Measurements from ENCODE around the gene CTNNA3. TPM values are rescaled to one million over a fixed set of nuclear protein-coding genes. Genes with fewer than 3 reads are reported as not detected.

Gene CTNNA3
- total RNA-seq, 1 donor from 2014 or later = 0.92 TPM

DNA sequence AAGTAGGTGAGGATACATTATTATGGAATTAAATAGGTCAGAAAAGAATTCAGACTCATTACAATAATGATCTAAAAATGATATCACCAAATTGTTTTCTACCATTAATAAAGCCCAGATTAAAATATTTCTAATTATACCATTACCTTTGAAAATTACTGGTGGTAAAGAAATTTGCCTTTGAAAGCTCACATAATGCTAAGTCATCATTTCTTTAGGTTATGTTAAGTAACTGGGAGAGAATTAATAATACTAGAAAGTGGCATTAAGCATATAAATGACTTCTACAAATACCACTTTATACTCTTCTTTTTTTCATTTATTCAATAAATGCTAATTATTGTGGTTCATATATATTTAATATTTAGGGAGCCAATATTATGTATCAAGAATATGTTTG lies 1411.4 kb downstream of the CTNNA3 start:
- Mint-ChIP-seq H3K4me1 (ENCODE audit: low read depth) (no peaks in the 10 kb centered on the region), H3K36me3 (ENCODE audit: low read depth) (no peaks in the 10 kb centered on the region), H3K27me3 (ENCODE audit: low read depth) (peaks cover 3% of the 10 kb centered on the region), H3K4me3 (ENCODE audit: unreplicated experiment) (no peak overlapping the region), H3K27ac (ENCODE audit: unreplicated experiment) (no peak overlapping the region), H3K9me3 (ENCODE audit: low read depth) (no peaks in the 10 kb centered on the region)
- TF ChIP-seq, protein P1, sequence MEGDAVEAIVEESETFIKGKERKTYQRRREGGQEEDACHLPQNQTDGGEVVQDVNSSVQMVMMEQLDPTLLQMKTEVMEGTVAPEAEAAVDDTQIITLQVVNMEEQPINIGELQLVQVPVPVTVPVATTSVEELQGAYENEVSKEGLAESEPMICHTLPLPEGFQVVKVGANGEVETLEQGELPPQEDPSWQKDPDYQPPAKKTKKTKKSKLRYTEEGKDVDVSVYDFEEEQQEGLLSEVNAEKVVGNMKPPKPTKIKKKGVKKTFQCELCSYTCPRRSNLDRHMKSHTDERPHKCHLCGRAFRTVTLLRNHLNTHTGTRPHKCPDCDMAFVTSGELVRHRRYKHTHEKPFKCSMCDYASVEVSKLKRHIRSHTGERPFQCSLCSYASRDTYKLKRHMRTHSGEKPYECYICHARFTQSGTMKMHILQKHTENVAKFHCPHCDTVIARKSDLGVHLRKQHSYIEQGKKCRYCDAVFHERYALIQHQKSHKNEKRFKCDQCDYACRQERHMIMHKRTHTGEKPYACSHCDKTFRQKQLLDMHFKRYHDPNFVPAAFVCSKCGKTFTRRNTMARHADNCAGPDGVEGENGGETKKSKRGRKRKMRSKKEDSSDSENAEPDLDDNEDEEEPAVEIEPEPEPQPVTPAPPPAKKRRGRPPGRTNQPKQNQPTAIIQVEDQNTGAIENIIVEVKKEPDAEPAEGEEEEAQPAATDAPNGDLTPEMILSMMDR (IDR thresholded peaks at IDR 0.05) = no peak
- no peak for DNase-seq (ENCODE audit: low spot score)

DNA sequence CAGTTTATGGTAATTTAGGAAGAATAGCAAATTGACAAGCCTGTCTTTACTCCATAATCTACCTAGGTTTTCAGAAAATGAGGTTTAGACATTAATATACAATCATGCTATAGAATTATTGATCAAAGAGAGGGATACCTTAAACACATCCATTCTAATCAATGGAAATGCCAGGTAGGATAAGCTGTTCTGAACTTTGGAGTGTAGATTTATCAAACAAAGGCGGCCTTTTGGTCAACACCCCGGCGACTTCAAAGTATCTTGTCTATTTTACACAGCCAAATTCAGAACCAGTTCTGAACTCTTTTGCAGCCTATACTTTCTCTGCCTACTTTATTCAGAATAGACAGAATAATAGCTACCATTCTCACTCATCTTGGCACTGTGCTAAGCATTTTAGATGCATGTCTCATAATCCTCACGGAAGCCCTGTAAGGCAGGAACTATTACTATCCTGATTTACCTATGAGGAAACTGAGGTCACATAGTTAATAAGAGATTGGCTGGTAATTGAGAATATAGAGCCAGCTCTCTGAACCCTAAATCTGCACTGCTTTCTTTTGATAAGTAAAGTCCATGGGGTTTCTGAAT lies 1412.0 kb downstream of the CTNNA3 start:
- no peak for DNase-seq (ENCODE audit: low spot score)
- no peak overlapping the region for H3K4me3 Mint-ChIP-seq (ENCODE audit: unreplicated experiment)
- H3K4me1 Mint-ChIP-seq (ENCODE audit: low read depth) = no peaks in the 10 kb centered on the region
- TF ChIP-seq, protein P1 (IDR thresholded peaks at IDR 0.05) = no peak
- H3K36me3 Mint-ChIP-seq (ENCODE audit: low read depth) = no peaks in the 10 kb centered on the region
- H3K27me3 Mint-ChIP-seq (ENCODE audit: low read depth) = peaks cover 3% of the 10 kb centered on the region
- no peaks in the 10 kb centered on the region for H3K9me3 Mint-ChIP-seq (ENCODE audit: low read depth)
- no peak overlapping the region for H3K27ac Mint-ChIP-seq (ENCODE audit: unreplicated experiment)

DNA sequence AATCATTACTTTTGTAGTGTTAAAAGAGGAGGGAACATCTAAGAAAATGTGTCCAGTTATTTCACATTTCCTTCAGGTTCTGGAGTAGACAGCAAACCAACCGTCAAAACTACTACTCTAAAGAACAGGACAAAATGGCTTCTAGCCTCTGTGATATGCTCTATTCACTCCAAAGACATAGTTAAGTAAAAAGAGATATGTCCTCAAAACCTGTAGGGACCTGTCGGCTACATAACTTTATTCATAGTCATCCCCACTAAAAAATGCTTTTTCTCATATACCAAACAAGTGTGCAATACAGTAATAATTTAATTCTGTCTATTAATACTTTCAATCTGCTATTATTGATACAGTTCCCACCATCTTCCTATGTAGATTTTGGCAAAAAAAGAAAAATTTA lies 1412.9 kb downstream of the CTNNA3 start:
- TF ChIP-seq, protein P1 (IDR thresholded peaks at IDR 0.05) = no peak
- no peak overlapping the region for H3K4me3 Mint-ChIP-seq (ENCODE audit: unreplicated experiment)
- H3K4me1 Mint-ChIP-seq (ENCODE audit: low read depth) = no peaks in the 10 kb centered on the region
- H3K27ac Mint-ChIP-seq (ENCODE audit: unreplicated experiment) = no peak overlapping the region
- no peak for DNase-seq (ENCODE audit: low spot score)
- no peaks in the 10 kb centered on the region for H3K36me3 Mint-ChIP-seq (ENCODE audit: low read depth)
- H3K27me3 Mint-ChIP-seq (ENCODE audit: low read depth) = peaks cover 3% of the 10 kb centered on the region
- no peaks in the 10 kb centered on the region for H3K9me3 Mint-ChIP-seq (ENCODE audit: low read depth)

DNA sequence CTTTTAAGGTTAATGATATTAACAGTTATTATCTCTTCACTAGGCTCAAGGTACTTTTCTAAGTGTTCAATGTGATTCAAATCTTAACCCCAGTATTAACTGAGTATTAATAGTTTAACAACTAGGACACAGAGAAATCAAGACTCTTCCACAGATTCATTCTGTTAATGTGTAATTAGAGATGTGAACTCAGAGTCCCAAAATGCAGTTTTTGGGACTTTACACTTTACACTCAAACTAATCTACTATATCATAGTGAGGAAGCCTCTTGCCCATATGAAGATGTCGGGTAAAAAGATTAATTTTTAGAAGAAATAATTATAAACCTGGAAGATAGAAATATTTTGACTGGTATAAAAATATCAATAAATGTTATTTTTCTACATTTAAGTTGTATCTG lies 1414.7 kb downstream of the CTNNA3 start:
- Mint-ChIP-seq H3K4me3 (ENCODE audit: unreplicated experiment) (no peak overlapping the region), H3K36me3 (ENCODE audit: low read depth) (no peaks in the 10 kb centered on the region), H3K27me3 (ENCODE audit: low read depth) (no peaks in the 10 kb centered on the region), H3K27ac (ENCODE audit: unreplicated experiment) (no peak overlapping the region), H3K9me3 (ENCODE audit: low read depth) (no peaks in the 10 kb centered on the region), H3K4me1 (ENCODE audit: low read depth) (no peaks in the 10 kb centered on the region)
- TF ChIP-seq, protein P1 (IDR thresholded peaks at IDR 0.05) = no peak
- DNase-seq (ENCODE audit: low spot score) = no peak

DNA sequence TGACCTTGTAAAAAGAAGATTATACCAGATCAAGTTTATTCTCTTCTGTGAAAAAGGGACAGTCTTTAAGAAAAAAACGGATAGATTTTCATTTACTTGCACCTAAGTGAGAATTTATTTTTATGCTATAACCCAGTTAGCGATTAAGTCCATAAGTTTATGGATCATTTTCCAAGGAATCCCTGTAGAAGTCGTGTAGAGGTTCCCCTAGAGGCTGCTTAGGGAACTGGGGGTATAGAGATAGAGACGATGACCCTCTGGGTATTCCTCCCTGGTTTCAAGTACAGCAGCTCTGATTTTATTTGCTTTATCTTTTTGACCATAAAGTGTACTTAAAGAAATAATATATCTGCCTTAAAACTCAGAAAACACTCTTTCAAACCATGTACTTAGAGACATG lies 1418.5 kb downstream of the CTNNA3 start:
- no peak overlapping the region for H3K27ac Mint-ChIP-seq (ENCODE audit: unreplicated experiment)
- DNase-seq (ENCODE audit: low spot score) = no peak
- no peaks in the 10 kb centered on the region for H3K4me1 Mint-ChIP-seq (ENCODE audit: low read depth)
- H3K9me3 Mint-ChIP-seq (ENCODE audit: low read depth) = no peaks in the 10 kb centered on the region
- no peaks in the 10 kb centered on the region for H3K27me3 Mint-ChIP-seq (ENCODE audit: low read depth)
- TF ChIP-seq, protein P1 (IDR thresholded peaks at IDR 0.05) = peak; percentile 33
- no peaks in the 10 kb centered on the region for H3K36me3 Mint-ChIP-seq (ENCODE audit: low read depth)
- H3K4me3 Mint-ChIP-seq (ENCODE audit: unreplicated experiment) = no peak overlapping the region
